Measurements from ENCODE around the gene RETREG1.

RETREG1 gene

GRCh38 chr5:16521521-16522483 lies 95.0 kb downstream of the RETREG1 start:
- DNase-seq, result no peak

GRCh38 chr5:16520841-16521240 lies 96.0 kb downstream of the RETREG1 start:
- no peak for DNase-seq

- no peak for DNase-seq
Measured at GRCh38 chr5:16519435-16519834, 97.4 kb downstream of the RETREG1 start.

- no peak for DNase-seq
Measured at GRCh38 chr5:16518606-16519005, 98.2 kb downstream of the RETREG1 start.

- no peak for DNase-seq
Measured at GRCh38 chr5:16515532-16515931, 101.3 kb downstream of the RETREG1 start.

GRCh38 chr5:16510098-16510497 lies 106.7 kb downstream of the RETREG1 start:
- no peak for DNase-seq

GRCh38 chr5:16508730-16509531 lies 107.9 kb downstream of the RETREG1 start:
- no peak for DNase-seq

- no peak for DNase-seq
Measured at GRCh38 chr5:16507716-16508115, 109.1 kb downstream of the RETREG1 start.

GRCh38 chr5:16505904-16506303 lies 110.9 kb downstream of the RETREG1 start:
- no peak for DNase-seq

- no peak for DNase-seq
Measured at GRCh38 chr5:16505140-16505891, 111.5 kb downstream of the RETREG1 start.

- DNase-seq, result no peak
Measured at GRCh38 chr5:16504571-16504970, 112.2 kb downstream of the RETREG1 start.

GRCh38 chr5:16502866-16503265 lies 113.9 kb downstream of the RETREG1 start:
- DNase-seq, result no peak

GRCh38 chr5:16500024-16500423 lies 116.8 kb downstream of the RETREG1 start:
- DNase-seq, result no peak

GRCh38 chr5:16497546-16497945 lies 119.3 kb downstream of the RETREG1 start:
- DNase-seq, result no peak

- no peak for DNase-seq
Measured at GRCh38 chr5:16493261-16493660, 123.5 kb downstream of the RETREG1 start.

GRCh38 chr5:16492398-16493140 lies 124.2 kb downstream of the RETREG1 start:
- no peak for DNase-seq

- DNase-seq, result no peak
Measured at GRCh38 chr5:16490911-16491310, 125.9 kb downstream of the RETREG1 start.

- DNase-seq, result no peak
Measured at GRCh38 chr5:16489322-16489791, 127.4 kb downstream of the RETREG1 start.

- DNase-seq, result no peak
Measured at GRCh38 chr5:16487456-16487855, 129.3 kb downstream of the RETREG1 start.

- DNase-seq, result no peak
Measured at GRCh38 chr5:16486711-16487111, 130.1 kb downstream of the RETREG1 start.

GRCh38 chr5:16485656-16486055 lies 131.1 kb downstream of the RETREG1 start:
- DNase-seq, result no peak

GRCh38 chr5:16484081-16484480 lies 132.7 kb downstream of the RETREG1 start:
- DNase-seq, result no peak
